ENCODE measurements around the gene SMIM38. TPM values are rescaled to one million over a fixed set of nuclear protein-coding genes. Genes with fewer than 3 reads are reported as not detected.
A peak's percentile ranks its signal among the peaks of the same experiment; 100 is the strongest.
"Not testable (repeated sequence)": the region's sequence is repeated elsewhere in the genome, so short reads cannot be mapped to it uniquely, and the experiment has no call there.

SMIM38 gene
- total RNA-seq, 1 experiment from 2014 or later = not detected

DNA sequence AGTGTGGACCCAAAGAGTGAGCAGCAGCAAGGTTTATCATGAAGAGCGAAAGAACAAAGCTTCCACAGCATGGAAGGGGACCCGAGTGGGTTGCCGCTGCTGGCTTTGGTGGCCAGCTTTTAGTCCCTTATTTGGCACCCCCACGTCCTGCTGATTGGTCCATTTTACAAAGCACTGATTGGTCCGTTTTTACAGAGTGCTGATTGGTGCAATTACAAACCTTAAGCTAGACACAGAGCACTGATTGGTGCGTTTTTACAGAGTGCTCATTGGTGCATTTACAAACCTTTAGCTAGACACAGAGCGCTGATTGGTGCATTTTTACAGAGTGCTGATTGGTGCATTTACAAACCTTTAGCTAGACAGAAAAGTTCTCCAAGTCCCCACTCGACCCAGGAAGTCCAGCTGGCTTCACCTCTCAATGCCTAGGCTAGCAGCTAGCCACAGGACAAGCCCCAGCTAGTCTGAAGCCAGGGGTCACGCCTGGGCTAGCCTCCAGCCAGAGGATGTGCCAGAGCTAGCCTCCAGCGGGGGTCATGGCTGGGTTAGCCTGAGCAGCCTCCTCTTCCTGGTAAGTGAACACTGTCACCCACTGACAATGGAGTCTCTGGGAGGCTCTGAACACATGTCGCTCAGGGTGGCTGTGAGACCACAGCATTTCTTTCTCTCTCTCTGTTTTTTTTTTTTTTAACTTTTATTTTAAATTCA, 6.2 kb upstream of the SMIM38 start:
- not testable (repeated sequence) for H3K27me3 ChIP-seq, H3K36me3 ChIP-seq, H3K4me3 ChIP-seq
- peaks cover 18% of the 10 kb centered on the region for H3K9me3 ChIP-seq
- peak; percentile 14 for DNase-seq

DNA sequence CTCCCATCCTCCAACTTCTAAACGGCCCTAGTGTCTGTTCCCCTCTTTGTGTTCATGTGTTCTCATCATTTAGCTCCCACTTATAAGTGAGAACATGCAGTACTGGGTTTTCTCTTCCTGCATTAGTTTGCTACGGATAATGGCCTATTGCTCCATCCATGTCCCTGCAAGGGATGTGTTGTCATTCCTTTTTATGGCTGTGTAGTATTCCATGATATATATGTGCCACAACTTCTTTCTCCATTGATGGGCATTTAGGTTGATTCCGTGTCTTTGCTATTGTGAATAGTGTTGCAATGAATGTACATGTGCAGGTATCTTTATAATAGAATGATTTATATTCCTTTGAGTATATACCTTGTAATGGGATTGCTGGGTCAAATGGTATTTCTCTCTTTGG, 5.6 kb upstream of the SMIM38 start:
- Histone ChIP-seq H3K36me3 (no peaks in the 10 kb centered on the region), H3K9me3 (peaks cover 18% of the 10 kb centered on the region), H3K27me3 (no peaks in the 10 kb centered on the region), H3K4me3 (no peak overlapping the region)
- DNase-seq = no peak

- H3K9me3 ChIP-seq = peaks cover 8% of the 10 kb centered on the region; the same call in 1 of the 2 replicates
- DNase-seq = no peak
- H3K27me3 ChIP-seq = no peaks in the 10 kb centered on the region
- no peaks in the 10 kb centered on the region for H3K36me3 ChIP-seq
- no peak overlapping the region for H3K4me3 ChIP-seq
These were observed 3.9 kb upstream of the SMIM38 start for GRCh38 chr11:69151836-69152235.

- Histone ChIP-seq H3K36me3 (no peaks in the 10 kb centered on the region), H3K4me3 (no peak overlapping the region), H3K27me3 (no peaks in the 10 kb centered on the region), H3K9me3 (peaks cover 6% of the 10 kb centered on the region; the same call in 1 of the 2 replicates)
- DNase-seq = no peak
These were observed 2.9 kb upstream of the SMIM38 start for GRCh38 chr11:69152733-69153421.

DNA sequence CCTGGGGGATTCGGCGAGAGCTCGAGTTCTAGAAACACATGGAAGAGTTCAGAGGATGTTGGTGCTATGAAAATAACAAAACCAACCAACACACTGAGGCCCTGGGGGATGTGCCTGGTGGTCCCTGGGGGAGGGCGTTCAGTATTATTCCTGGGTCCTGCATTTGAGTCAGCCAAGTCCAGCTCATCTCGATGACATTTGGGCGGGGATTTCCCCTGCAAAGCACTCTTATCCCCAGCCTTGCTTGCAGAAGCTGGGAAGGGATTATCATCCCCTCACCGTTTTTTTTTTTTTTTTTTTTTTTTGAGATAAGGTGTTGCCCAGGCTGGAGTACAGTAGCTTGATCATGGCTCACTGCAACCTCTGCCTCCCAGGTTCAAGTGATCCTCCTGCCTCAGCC, 2.1 kb upstream of the SMIM38 start:
- H3K4me3 ChIP-seq = no peak overlapping the region
- no peaks in the 10 kb centered on the region for H3K27me3 ChIP-seq
- H3K9me3 ChIP-seq = peaks cover 6% of the 10 kb centered on the region; the same call in 1 of the 2 replicates
- no peak for DNase-seq
- no peaks in the 10 kb centered on the region for H3K36me3 ChIP-seq

GRCh38 chr11:69154211-69154913, 1.4 kb upstream of the SMIM38 start:
- no peak overlapping the region for H3K4me3 ChIP-seq
- no peak for DNase-seq

GRCh38 chr11:69154938-69155301, 815 bp upstream of the SMIM38 start:
- Histone ChIP-seq H3K36me3 (no peaks in the 10 kb centered on the region), H3K27me3 (no peaks in the 10 kb centered on the region), H3K4me3 (no peak overlapping the region), H3K9me3 (peaks cover 3% of the 10 kb centered on the region; the same call in 1 of the 2 replicates)
- DNase-seq = no peak

More at GRCh38 chr11:69154211-69154913, 1.4 kb upstream of the SMIM38 start:
- Histone ChIP-seq H3K9me3 (peaks cover 3% of the 10 kb centered on the region; the same call in 1 of the 2 replicates), H3K27me3 (no peaks in the 10 kb centered on the region), H3K36me3 (no peaks in the 10 kb centered on the region)

GRCh38 chr11:69156235-69156639, 502 bp downstream of the SMIM38 start:
- Histone ChIP-seq H3K27me3 (no peaks in the 10 kb centered on the region), H3K36me3 (no peaks in the 10 kb centered on the region), H3K4me3 (no peak overlapping the region), H3K9me3 (no peaks in the 10 kb centered on the region)
- no peak for DNase-seq

- no peaks in the 10 kb centered on the region for H3K27me3 ChIP-seq
- no peak overlapping the region for H3K4me3 ChIP-seq
- no peaks in the 10 kb centered on the region for H3K36me3 ChIP-seq
- no peak for DNase-seq
- no peaks in the 10 kb centered on the region for H3K9me3 ChIP-seq
These were observed 979 bp downstream of the SMIM38 start for GRCh38 chr11:69156673-69157155.

DNA sequence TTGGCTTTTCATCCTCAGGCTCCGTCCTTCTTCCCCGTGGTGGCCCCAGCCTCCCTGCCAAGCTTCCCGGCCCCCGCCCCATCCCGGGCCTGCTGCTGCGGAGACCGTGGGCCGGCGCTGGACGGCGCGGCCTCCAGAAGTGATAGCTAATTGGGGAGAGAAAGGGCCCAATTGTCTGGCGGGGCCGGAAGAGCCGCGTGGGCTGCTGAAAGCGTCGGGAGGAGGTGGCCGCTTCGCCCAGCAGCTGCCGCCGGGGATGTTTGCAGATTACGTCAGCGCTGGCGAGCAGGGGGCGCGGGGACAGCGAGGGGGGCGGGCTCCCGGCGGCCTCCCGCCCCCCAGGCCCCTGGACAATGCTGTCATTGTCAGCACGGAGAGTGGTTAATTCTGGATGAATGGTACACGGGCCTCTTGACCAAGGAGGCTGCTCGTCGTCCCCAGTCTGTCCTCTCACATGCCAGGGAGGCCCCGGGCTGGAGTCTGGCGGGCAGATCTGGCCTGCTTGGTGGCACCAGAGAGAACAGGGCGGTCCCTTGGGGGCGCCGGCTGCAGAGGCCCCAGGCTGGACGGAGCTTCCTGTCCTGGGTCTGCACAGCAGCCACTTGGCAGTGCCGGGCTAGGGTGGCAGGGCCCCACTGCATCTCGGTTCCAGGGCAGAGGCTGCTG, 1.6 kb downstream of the SMIM38 start:
- Histone ChIP-seq H3K9me3 (no peaks in the 10 kb centered on the region), H3K36me3 (no peaks in the 10 kb centered on the region), H3K4me3 (no peak overlapping the region), H3K27me3 (no peaks in the 10 kb centered on the region)
- no peak for DNase-seq

DNA sequence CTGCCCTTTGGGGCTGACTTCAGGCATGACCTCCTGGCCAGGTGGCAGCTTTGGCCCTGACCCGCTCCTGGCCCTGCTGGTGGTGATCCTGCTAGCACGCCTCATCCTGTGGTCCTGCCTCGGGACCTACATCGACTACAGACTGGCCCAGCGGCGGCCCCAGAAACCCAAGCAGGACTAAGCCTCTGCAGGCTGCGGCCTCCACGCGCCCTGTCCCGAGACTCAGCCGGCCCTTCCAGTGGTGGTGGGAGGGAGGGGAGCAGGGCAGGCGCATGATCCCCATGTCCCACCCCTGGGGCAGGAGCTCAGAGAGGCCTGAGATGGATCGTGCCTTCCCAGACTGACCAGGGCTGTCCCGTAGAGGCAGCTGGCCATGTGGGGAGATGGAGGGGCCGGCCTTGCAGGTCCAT, 2.1 kb downstream of the SMIM38 start:
- no peak for DNase-seq
- Histone ChIP-seq H3K4me3 (no peak overlapping the region), H3K9me3 (no peaks in the 10 kb centered on the region), H3K27me3 (no peaks in the 10 kb centered on the region), H3K36me3 (no peaks in the 10 kb centered on the region)

DNA sequence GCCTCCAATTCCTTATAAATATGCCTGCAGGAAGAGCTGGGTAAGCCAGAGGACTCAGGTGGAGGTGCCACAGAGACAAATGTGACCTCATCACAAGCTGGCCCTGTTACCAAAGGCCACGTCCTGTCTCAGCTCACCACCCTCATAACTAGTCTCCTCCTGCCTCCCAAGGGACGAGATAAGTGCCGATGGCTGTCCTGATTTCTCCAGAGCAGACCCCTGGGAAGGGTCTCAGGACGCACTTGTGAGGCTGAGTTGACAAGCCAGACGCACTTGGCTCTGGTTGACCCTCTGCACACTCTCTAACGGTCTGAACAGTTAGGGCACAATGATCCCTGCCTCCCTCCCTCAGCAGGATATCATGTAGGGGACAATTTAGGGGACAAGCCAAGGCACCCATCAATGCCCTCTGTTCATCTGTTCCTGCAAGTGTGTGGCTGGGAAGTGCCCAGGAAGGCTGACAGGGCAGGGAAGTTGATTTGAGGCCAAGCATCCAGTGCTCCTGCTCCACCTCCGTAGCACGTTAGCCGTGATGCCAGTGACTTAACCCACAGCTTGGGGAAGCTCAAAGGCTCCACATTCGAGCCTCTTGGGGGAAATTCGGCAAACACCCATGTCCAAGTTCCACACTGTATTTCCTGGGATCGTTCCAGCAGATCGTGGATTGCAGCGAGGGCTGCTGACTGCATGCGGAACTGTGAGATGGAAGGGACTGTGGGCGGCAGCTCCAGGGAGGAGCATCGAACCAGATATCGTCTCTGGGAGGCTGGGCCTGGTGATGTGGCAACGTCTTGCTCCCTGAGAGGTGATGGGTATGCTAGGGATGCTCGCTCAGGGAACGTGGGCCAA, 2.8 kb downstream of the SMIM38 start:
- Histone ChIP-seq H3K4me3 (no peak overlapping the region), H3K9me3 (no peaks in the 10 kb centered on the region; the same call in 1 of the 2 replicates), H3K36me3 (no peaks in the 10 kb centered on the region), H3K27me3 (no peaks in the 10 kb centered on the region)
- DNase-seq = no peak

- Histone ChIP-seq H3K9me3 (no peaks in the 10 kb centered on the region; the same call in none of the 2 replicates), H3K27me3 (no peaks in the 10 kb centered on the region), H3K4me3 (no peak overlapping the region), H3K36me3 (no peaks in the 10 kb centered on the region)
- no peak for DNase-seq
These were observed 3.6 kb downstream of the SMIM38 start for GRCh38 chr11:69159150-69159852.

DNA sequence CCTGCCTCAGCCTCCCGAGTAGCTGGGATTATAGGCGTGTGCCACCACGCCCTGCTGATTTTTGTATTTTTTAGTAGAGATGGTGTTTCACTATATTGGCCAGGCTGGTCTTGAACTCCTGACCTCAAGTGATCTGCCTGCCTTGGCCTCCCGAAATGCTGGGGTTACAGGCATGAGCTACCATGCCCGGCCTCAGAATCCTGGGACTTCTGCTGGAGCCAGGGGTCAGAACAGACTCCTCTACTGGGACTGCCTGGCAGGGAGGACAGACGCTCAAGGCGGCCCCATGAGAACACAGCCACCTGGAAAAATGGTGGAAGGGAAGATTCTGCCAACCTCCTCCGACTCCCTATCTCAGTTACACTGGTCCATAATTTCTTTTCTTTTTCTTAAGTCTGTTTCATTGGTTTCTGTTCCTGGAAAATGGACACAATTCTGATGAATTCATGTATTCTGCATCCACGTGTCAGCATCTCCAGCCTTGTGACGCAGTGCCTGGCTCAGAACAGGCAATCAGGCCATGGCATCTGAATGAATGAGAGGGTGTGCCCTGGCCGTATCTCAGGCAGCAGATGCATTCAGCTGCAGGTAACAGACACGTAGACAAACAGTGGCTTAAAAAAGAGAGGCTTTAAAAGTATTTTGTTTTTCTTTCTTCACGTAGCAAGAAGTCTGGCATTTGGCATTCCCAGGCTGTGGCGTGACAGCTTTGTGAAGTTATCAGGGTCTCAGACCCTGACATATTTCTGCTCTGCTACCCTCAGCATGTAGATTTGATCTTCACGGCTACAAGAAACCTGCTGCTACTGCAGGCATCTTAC, 4.8 kb downstream of the SMIM38 start:
- Histone ChIP-seq H3K9me3 (no peaks in the 10 kb centered on the region; the same call in none of the 2 replicates), H3K4me3 (no peak overlapping the region), H3K36me3 (no peaks in the 10 kb centered on the region), H3K27me3 (no peaks in the 10 kb centered on the region)
- DNase-seq = no peak

DNA sequence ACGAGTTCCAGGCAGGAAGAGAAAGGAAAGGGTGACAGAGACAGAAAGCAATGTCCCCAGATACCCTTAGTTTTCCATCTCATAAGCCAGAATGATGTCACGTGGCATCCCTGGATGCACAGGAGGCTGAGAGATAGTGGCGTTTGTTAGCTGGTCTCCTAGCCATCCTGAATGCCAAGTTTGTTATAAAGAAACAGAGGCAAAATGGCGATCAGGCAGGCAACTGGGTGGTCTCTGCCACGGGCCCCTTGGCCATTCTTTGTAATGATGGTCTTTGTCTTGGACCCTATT, 5.3 kb downstream of the SMIM38 start:
- DNase-seq = no peak
- Histone ChIP-seq H3K4me3 (no peak overlapping the region), H3K27me3 (no peaks in the 10 kb centered on the region), H3K36me3 (no peaks in the 10 kb centered on the region), H3K9me3 (no peaks in the 10 kb centered on the region; the same call in none of the 2 replicates)
